MM.1S (cell line): ENCODE measurements around the gene NIM1K.

ENCODE experiments used
- DNase-seq: peaks from one replicate; pipeline ENCODE4 v3.0.0-alpha.2; 2015
- H2AFZ ChIP-seq: fragments of 300-600 bp; sonication (generic); 2 replicates; pipeline ENCODE4 v1.6.0; 2016; ENCODE audit warnings: antibody characterized with exemption, low read length
- H3F3A ChIP-seq: fragments of 300-600 bp; sonication (generic); 2 replicates; pipeline ENCODE4 v1.6.1; 2016; ENCODE audit warnings: mild to moderate bottlenecking, antibody characterized with exemption, low read length, moderate library complexity, mixed read lengths; ENCODE audit not compliant: insufficient read depth
- H3K27ac ChIP-seq: fragments of 300-600 bp; sonication (generic); 2 replicates; pipeline ENCODE4 v1.5.1; 2016; ENCODE audit warnings: mild to moderate bottlenecking, low read length
- H3K27me3 ChIP-seq: fragments of 300-600 bp; sonication (generic); replicated peaks from 2 replicates; pipeline ENCODE4 v1.6.0; 2016; ENCODE audit warnings: low read length; ENCODE audit not compliant: insufficient read depth
- H3K36me3 ChIP-seq: fragments of 300-600 bp; sonication (generic); replicated peaks from 2 replicates; pipeline ENCODE4 v1.6.1; 2016; ENCODE audit warnings: mild to moderate bottlenecking, low read length, mixed read lengths; ENCODE audit not compliant: insufficient read depth
- H3K4me1 ChIP-seq: fragments of 300-600 bp; sonication (generic); 2 replicates; pipeline ENCODE4 v1.6.1; 2016; ENCODE audit warnings: low read length, mixed read lengths
- H3K4me2 ChIP-seq: fragments of 300-600 bp; sonication (generic); 2 replicates; pipeline ENCODE4 v1.6.0; 2016; ENCODE audit warnings: low read depth, low read length
- H3K4me3 ChIP-seq: fragments of 300-600 bp; sonication (generic); 2 replicates; pipeline ENCODE4 v1.5.1; 2016; ENCODE audit warnings: low read length, mixed read lengths
- H3K79me2 ChIP-seq: fragments of 300-600 bp; sonication (generic); 2 replicates; pipeline ENCODE4 v1.6.1; 2016; ENCODE audit warnings: mixed run types, low read length, mixed read lengths
- H3K9ac ChIP-seq: fragments of 300-600 bp; sonication (generic); 2 replicates; pipeline ENCODE4 v1.6.1; 2016; ENCODE audit warnings: low read length, mixed read lengths
- H3K9me2 ChIP-seq: fragments of 300-600 bp; sonication (generic); replicated peaks from 2 replicates; pipeline ENCODE4 v1.6.1; 2016; ENCODE audit warnings: mild to moderate bottlenecking, low read length, mixed read lengths; ENCODE audit not compliant: insufficient read depth
- H3K9me3 ChIP-seq: fragments of 300-600 bp; sonication (generic); replicated peaks from 2 replicates; pipeline ENCODE4 v1.6.1; 2016; ENCODE audit warnings: mild to moderate bottlenecking, low read length, mixed read lengths; ENCODE audit not compliant: insufficient read depth
- H4K20me1 ChIP-seq: fragments of 300-600 bp; sonication (generic); 2 replicates; pipeline ENCODE4 v1.6.1; 2016; ENCODE audit warnings: mild to moderate bottlenecking, low read length, moderate library complexity, mixed read lengths; ENCODE audit not compliant: insufficient read depth
- CTCF ChIP-seq: fragments of 300-600 bp; sonication (generic); IDR thresholded peaks from 2 replicates; pipeline ENCODE4 v1.5.1; 2016; ENCODE audit warnings: antibody characterized with exemption, low read length, mixed read lengths
- EZH2 ChIP-seq: fragments of 300-600 bp; sonication (generic); optimal IDR thresholded peaks from 2 replicates; pipeline ENCODE3; 2017; ENCODE audit warnings: low read depth, mild to moderate bottlenecking, antibody characterized with exemption, low read length, mixed read lengths
- EZH2phosphoT487 ChIP-seq: fragments of 300-600 bp; sonication (generic); IDR thresholded peaks from 2 replicates; pipeline ENCODE4 v1.6.1; 2018; ENCODE audit warnings: antibody characterized with exemption, low read length

NIM1K gene

GRCh38 chr5:43150748-43151147, 41.3 kb upstream of the NIM1K start:
- Histone ChIP-seq H3K27ac (no peak overlapping the region), H3F3A (no peaks in the 10 kb centered on the region), H3K79me2 (peaks cover 25% of the 10 kb centered on the region), H3K4me3 (no peak overlapping the region), H3K27me3 (no peaks in the 10 kb centered on the region), H2AFZ (no peak overlapping the region), H3K9ac (no peak overlapping the region), H3K9me2 (no peaks in the 10 kb centered on the region), H3K9me3 (no peaks in the 10 kb centered on the region), H4K20me1 (no peaks in the 10 kb centered on the region), H3K4me2 (no peak overlapping the region), H3K4me1 (no peaks in the 10 kb centered on the region), H3K36me3 (no peaks in the 10 kb centered on the region; the same call in 1 of the 2 replicates)
- no peak for DNase-seq
- TF ChIP-seq CTCF (no peak), EZH2 (no peak), EZH2phosphoT487 (no peak)

DNA sequence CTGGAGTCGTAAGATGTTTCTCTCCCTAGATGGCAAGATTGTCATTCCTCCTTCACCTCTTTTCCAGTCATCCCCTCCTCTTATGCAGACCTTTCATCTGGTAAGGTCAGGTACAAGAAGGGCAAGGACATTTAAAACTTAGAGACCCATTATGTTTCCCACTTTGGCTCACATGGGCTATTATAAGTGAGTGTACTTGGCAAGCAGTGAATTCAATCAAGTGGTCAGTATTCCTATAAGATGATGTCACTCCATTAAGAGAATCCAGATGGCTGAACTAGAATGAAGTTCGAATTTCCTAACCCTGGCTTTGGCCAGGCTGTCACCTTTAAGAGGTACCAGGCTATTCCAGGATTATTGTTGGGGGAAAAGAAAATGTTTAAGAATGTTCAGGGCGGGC, 39.1 kb upstream of the NIM1K start:
- peaks cover 23% of the 10 kb centered on the region for H3K79me2 ChIP-seq

DNA sequence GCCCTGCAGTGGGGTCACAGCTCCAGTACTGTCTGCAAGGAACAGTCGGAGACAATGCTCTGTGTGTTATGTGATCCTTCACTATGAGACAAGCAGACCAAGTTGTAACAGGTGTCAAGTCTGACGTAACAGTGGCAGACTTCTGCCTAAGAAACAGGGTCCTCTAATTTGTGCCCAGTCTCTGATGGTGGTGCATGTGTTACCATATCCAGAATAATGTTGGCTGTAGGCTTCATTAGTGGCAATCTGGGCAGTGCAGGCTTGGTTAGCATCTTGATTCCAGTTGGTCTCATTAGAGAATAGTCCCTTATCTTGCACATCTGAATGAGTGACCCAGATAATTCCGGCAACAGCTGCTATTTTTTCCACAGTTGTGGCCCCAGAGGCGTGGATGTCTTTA, 37.6 kb upstream of the NIM1K start:
- H2AFZ ChIP-seq, result no peak overlapping the region
- H4K20me1 ChIP-seq, result no peaks in the 10 kb centered on the region
- no peak overlapping the region for H3K27ac ChIP-seq
- H3F3A ChIP-seq, result no peaks in the 10 kb centered on the region
- TF ChIP-seq EZH2phosphoT487 (no peak), EZH2 (no peak), CTCF (no peak)
- no peak overlapping the region for H3K4me2 ChIP-seq
- H3K27me3 ChIP-seq, result no peaks in the 10 kb centered on the region
- DNase-seq, result no peak
- no peaks in the 10 kb centered on the region for H3K9me3 ChIP-seq
- no peak overlapping the region for H3K9ac ChIP-seq
- H3K4me3 ChIP-seq, result no peak overlapping the region
- peaks cover 23% of the 10 kb centered on the region for H3K79me2 ChIP-seq
- no peaks in the 10 kb centered on the region for H3K9me2 ChIP-seq
- no peaks in the 10 kb centered on the region for H3K4me1 ChIP-seq
- no peaks in the 10 kb centered on the region for H3K36me3 ChIP-seq

More for the DNA sequence above, 39.1 kb upstream of the NIM1K start:
- no peak overlapping the region for H3K4me2 ChIP-seq
- H3K4me3 ChIP-seq, result no peak overlapping the region
- no peaks in the 10 kb centered on the region for H3K27me3 ChIP-seq
- no peaks in the 10 kb centered on the region for H3F3A ChIP-seq
- TF ChIP-seq CTCF, result no peak
- TF ChIP-seq EZH2, result no peak
- TF ChIP-seq EZH2phosphoT487, result no peak
- no peaks in the 10 kb centered on the region for H3K36me3 ChIP-seq
- no peak for DNase-seq
- H3K9me3 ChIP-seq, result no peaks in the 10 kb centered on the region
- H3K9me2 ChIP-seq, result no peaks in the 10 kb centered on the region
- no peak overlapping the region for H2AFZ ChIP-seq
- H3K4me1 ChIP-seq, result no peaks in the 10 kb centered on the region
- H4K20me1 ChIP-seq, result no peaks in the 10 kb centered on the region
- H3K27ac ChIP-seq, result no peak overlapping the region
- H3K9ac ChIP-seq, result no peak overlapping the region
